ENCODE data around the gene IGFLR1.

GRCh38 chr19:35736913-35737886, 5.1 kb downstream of the IGFLR1 start:
- TF ChIP-seq CTCF (IDR thresholded peaks at IDR 0.05) = peak in 2 of 6 experiments; percentile 11 to 41
- TF ChIP-seq POLR2A (IDR thresholded peaks at IDR 0.05) = no peak

All from esophagus squamous epithelium (tissue), 4 donors.